Activated CD8-positive, alpha-beta T cell treated with anti-CD3 and anti-CD28 coated beads, Interleukin-2, amount 10 ng/mL, durations not matched to agents 7 days and 5 days (primary cell): ENCODE results near the gene PI4KA. TPM values are rescaled to one million over a fixed set of nuclear protein-coding genes. Genes with fewer than 3 reads are reported as not detected.

Source experiments
- ATAC-seq: fragments of 150-1000 bp; cut with Tn5 transposase; one replicate; pipeline ENCODE4 v1.10.0; 2021; ENCODE audit warnings: moderate library complexity
- CTCF ChIA-PET: fragments of 350-600 bp; sonication (Branson Sonifier 250); formaldehyde crosslinking; loops from one replicate; lab custom pipeline; 2021; ENCODE audit warnings: antibody characterized with exemption; lab: Charles Lee
- POLR2A ChIA-PET: fragments of 350-600 bp; sonication (Branson Sonifier 250); formaldehyde crosslinking; loops from one replicate; lab custom pipeline; 2021; ENCODE audit warnings: antibody characterized with exemption; lab: Charles Lee
- DNase-seq: peaks from one replicate; pipeline ENCODE4 v3.0.0-alpha.2; 2020
- H3K27ac Mint-ChIP-seq: one replicate; pipeline ENCODE4 v1.8.0; 2021; ENCODE audit warnings: mild to moderate bottlenecking, mixed read lengths
- H3K27me3 Mint-ChIP-seq: one replicate; pipeline ENCODE4 v1.8.0; 2021; ENCODE audit warnings: low read depth, mixed read lengths
- H3K36me3 Mint-ChIP-seq: one replicate; pipeline ENCODE4 v1.8.0; 2021; ENCODE audit warnings: low read depth, mixed read lengths
- H3K4me1 Mint-ChIP-seq: one replicate; pipeline ENCODE4 v1.8.0; 2021; ENCODE audit warnings: low read depth, mixed read lengths
- H3K4me3 Mint-ChIP-seq: one replicate; pipeline ENCODE4 v1.8.0; 2021; ENCODE audit warnings: mild to moderate bottlenecking, mixed read lengths
- H3K9me3 Mint-ChIP-seq: one replicate; pipeline ENCODE4 v1.8.0; 2022; ENCODE audit warnings: mixed read lengths; ENCODE audit not compliant: insufficient read depth
- total RNA-seq, 2 experiments: library from RNA; stranded (reverse); gene quantifications; one replicate each; pipeline ENCODE4 v1.2.3, GENCODE V29; 2021

Gene PI4KA
- total RNA-seq, 2 experiments from 2014 or later: 112 to 120 TPM

DNA sequence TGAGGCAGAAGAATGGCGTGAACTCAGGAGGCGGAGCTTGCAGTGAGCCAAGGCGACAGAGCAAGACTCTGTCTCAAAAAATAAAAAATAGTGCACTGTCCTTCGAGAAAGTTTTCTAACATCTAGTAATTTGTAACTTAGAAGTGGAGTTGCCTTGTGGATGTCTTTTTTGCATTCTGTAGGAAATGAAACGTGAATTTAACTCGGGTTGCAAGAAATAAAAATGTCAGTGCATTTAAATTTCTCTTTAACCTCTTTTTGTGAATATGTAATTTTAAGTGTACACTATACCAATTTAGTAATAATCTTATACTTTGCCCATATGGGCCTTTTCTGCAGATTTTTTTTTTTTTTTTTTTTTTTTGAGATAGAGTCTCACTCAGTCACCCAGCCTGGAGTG, 32.4 kb upstream of the PI4KA start:
- Mint-ChIP-seq H3K36me3 (peaks cover 23% of the 10 kb centered on the region), H3K4me3 (no peak overlapping the region), H3K27me3 (peaks cover 5% of the 10 kb centered on the region), H3K4me1 (no peaks in the 10 kb centered on the region), H3K9me3 (no peaks in the 10 kb centered on the region), H3K27ac (no peak overlapping the region)
- ATAC-seq (no peak), DNase-seq (no peak)
- ChIA-PET POLR2A (interaction anchor here (1.3 kb wide), 1 partner anchor 9 kb away, joined by 3 read pairs; no protein-coding TSS in a partner anchor), CTCF (interaction anchor here (1.5 kb wide), 1 partner anchor 43 kb away, joined by 3 read pairs; no protein-coding TSS in a partner anchor)

DNA sequence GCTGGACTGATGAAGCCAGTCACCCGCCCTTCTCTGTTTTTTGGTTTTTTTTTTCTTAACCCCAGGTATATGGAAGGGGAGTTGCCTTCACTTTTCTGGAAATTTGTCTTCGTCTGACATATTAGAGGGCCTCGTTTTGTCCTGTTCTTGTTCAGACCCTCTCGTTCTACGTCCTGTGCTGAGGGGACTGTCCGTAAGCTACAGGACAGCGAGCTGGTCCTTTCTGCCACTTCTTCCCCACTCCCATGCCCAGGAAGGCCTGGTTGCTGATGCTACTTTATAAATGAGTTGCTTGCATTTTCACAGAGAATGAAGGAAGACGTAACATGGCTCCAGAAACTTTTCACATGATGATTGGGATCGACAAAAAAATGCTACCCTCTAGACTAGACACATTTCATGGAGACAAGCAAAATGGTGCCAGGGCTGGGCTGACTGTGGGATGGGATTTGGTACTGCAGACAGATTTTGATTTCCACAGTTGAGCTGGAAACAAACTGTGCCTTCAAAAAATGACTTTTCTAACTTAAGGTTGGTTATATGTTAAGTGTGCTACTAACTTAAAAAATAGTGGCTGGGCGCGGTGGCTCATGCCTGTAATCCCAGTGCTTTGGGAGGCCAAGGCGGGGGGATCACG, 31.4 kb upstream of the PI4KA start:
- H3K4me1 Mint-ChIP-seq: no peaks in the 10 kb centered on the region
- no peak overlapping the region for H3K4me3 Mint-ChIP-seq
- ChIA-PET CTCF (no interaction called here), POLR2A (no interaction called here)
- H3K36me3 Mint-ChIP-seq: peaks cover 25% of the 10 kb centered on the region
- H3K27ac Mint-ChIP-seq: no peak overlapping the region
- H3K9me3 Mint-ChIP-seq: no peaks in the 10 kb centered on the region
- ATAC-seq (no peak), DNase-seq (no peak)
- peaks cover 2% of the 10 kb centered on the region for H3K27me3 Mint-ChIP-seq

DNA sequence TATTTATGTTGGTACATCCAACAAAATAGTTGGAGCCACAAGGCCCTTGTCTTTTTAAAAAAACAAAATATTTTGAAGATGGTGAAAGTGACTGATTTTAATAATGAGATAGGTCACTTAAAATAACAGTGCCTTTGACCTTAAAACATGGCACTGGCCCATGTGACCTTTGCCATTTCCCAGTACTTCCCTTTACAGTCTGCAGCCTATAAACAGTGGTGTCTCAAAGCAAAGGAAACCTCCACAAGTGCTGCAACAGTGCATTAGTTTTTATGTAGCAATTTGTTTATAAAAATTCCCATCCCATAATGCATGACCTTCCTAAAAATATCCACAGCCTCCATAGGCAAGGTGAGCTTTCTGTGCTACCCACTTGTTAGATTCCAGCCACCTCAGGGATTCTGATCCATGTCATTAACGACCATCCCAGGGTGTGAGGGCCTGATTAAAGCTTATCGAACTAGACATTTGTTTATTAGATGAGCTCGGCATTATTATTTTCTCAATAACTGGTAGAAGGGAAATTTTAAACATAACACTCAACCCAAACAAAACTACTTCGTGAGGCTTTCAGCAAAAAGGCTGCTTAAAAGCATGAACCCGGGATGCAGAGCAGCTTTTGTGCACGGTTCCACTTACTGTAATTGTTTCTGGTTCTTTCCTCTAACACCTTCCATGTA, 30.6 kb upstream of the PI4KA start:
- H3K9me3 Mint-ChIP-seq: no peaks in the 10 kb centered on the region
- H3K27me3 Mint-ChIP-seq: no peaks in the 10 kb centered on the region
- peaks cover 31% of the 10 kb centered on the region for H3K36me3 Mint-ChIP-seq
- no peak for ATAC-seq
- no peak for DNase-seq
- H3K27ac Mint-ChIP-seq: no peak overlapping the region
- no peaks in the 10 kb centered on the region for H3K4me1 Mint-ChIP-seq
- no peak overlapping the region for H3K4me3 Mint-ChIP-seq
- ChIA-PET CTCF (no interaction called here), POLR2A (no interaction called here)

DNA sequence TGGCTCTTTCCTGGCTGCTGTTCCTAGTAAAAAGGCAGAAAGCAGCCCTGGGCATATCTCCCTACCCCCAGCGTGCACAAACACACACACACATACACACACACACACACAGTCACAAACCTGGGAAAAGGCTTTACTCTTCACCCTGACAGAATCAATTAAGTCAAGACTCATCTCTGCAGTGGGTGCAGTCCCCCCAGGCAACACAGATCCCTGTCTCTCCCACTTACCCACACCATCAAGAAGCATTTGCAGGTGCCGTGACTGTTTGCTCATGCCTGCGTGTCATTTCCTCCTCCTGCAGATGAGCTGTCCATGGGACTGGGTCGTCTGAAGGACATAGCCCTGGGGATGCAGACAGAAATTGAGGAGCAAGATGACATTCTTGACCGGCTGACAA, 28.8 kb upstream of the PI4KA start:
- DNase-seq (no peak), ATAC-seq (no peak)
- H3K36me3 Mint-ChIP-seq: peaks cover 41% of the 10 kb centered on the region
- no peaks in the 10 kb centered on the region for H3K27me3 Mint-ChIP-seq
- no peak overlapping the region for H3K4me3 Mint-ChIP-seq
- ChIA-PET POLR2A (no interaction called here), CTCF (no interaction called here)
- H3K27ac Mint-ChIP-seq: no peak overlapping the region
- no peaks in the 10 kb centered on the region for H3K9me3 Mint-ChIP-seq
- H3K4me1 Mint-ChIP-seq: no peaks in the 10 kb centered on the region

DNA sequence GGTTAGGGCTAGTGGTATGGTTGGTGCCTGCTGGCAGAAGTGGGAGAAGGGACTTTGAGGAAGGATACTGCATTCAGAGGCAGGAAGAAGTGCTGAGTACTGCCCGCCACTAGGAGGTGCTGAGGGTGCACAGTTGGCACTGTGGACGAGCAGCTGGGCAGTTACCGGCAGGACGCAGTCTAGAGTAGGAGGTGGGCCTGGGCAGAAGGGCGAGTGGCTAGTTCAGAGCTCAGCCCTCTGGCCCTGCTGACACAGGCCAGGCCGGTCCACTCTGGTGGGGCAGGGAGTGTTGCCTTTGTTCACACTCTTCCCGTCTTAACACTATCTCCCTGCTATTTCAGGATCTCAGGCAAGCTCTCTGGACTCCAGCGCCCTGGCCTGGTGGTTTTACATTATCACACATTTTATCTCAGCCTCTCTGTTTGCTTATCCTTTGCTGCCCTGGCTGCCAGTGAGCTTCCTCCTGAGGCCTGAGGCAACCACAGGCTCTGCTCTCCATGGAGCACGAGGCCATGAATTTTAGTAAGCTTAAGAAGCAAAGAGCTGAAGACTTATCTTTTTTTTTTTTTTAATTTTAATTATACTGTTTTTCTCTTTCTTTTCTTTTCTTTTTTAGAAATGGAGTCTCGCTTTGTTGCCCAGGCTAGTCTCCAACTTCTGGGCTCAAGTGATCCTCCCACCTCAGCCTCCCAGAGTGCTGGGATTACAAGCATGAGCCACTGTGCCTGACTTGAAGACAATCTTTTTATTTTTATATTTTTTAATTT, 27.1 kb upstream of the PI4KA start:
- POLR2A ChIA-PET: no interaction called here
- peaks cover 46% of the 10 kb centered on the region for H3K36me3 Mint-ChIP-seq

DNA sequence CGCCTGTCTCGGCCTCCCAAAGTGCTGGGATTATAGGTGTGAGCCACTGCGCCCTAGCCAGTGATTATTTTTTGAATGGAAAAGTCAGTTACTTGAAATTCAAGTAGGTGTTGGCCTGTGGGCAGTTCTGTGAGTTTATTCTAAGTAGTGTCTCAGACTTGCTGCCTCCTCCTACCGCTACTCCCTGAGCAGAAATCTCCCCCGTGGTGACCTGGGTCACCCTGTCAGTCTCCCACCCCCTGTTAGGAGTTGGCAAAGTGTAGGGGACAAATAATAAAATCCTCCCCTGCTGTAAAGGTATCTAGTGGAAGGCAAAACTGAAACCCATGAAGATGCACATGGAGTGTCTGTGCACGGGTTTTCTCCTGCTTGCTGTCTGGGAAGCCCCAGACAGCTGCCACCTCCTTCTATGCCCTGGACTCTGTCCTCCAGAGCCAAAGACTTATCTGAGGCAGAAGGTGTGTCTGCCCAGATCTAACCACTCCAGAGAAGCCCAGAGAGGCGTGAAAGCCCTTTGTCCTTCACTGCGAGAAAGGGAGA, 26.5 kb upstream of the PI4KA start:
- POLR2A ChIA-PET: no interaction called here
- H3K36me3 Mint-ChIP-seq: peaks cover 47% of the 10 kb centered on the region
- DNase-seq (no peak), ATAC-seq (no peak)
- CTCF ChIA-PET: interaction anchor here (0.9 to 1.7 kb wide), 6 partner anchors 32 to 102 kb away, joined by 3 to 6 read pairs (median 4); partner anchors contain the start of gene CRKL
- no peaks in the 10 kb centered on the region for H3K9me3 Mint-ChIP-seq
- H3K27me3 Mint-ChIP-seq: no peaks in the 10 kb centered on the region
- H3K4me3 Mint-ChIP-seq: no peak overlapping the region
- peak overlapping the region; percentile 19 for H3K27ac Mint-ChIP-seq
- no peaks in the 10 kb centered on the region for H3K4me1 Mint-ChIP-seq

More for the DNA sequence above, 27.1 kb upstream of the PI4KA start:
- CTCF ChIA-PET: interaction anchor here (0.7 to 1.7 kb wide), 12 partner anchors 11 to 102 kb away, joined by 3 to 6 read pairs (median 4); partner anchors contain the start of gene CRKL
- peak overlapping the region; percentile 19 for H3K27ac Mint-ChIP-seq
- no peaks in the 10 kb centered on the region for H3K27me3 Mint-ChIP-seq
- no peak overlapping the region for H3K4me3 Mint-ChIP-seq
- ATAC-seq: peak; percentile 78
- H3K9me3 Mint-ChIP-seq: no peaks in the 10 kb centered on the region
- DNase-seq: peak; percentile 53
- H3K4me1 Mint-ChIP-seq: no peaks in the 10 kb centered on the region

DNA sequence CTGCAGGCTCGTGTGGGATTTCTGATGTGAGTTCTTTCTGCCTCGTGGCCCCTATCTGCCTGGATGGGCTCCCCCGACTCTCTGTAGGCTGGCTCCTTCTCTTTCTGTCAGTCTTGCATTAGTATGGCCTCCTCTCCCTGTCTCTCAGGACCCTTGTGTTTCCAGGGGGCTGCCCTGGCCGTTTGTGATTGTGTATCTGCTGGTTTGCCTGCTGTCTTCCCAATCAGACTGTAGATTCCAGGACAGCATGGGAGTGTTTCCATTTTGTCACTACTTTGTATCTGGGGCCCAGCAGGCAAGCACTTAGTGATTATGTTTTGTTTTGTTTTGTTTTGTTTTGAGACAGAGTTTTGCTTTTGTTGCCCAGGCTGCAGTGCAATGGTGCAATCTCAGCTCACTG, 25.8 kb upstream of the PI4KA start:
- peaks cover 44% of the 10 kb centered on the region for H3K36me3 Mint-ChIP-seq
- H3K4me1 Mint-ChIP-seq: no peaks in the 10 kb centered on the region
- no peak overlapping the region for H3K27ac Mint-ChIP-seq
- CTCF ChIA-PET: interaction anchor here (1.0 kb wide), 1 partner anchor 37 kb away, joined by 3 read pairs; no protein-coding TSS in a partner anchor
- POLR2A ChIA-PET: no interaction called here
- no peaks in the 10 kb centered on the region for H3K27me3 Mint-ChIP-seq
- no peak for DNase-seq
- no peak overlapping the region for H3K4me3 Mint-ChIP-seq
- H3K9me3 Mint-ChIP-seq: no peaks in the 10 kb centered on the region
- ATAC-seq: no peak

DNA sequence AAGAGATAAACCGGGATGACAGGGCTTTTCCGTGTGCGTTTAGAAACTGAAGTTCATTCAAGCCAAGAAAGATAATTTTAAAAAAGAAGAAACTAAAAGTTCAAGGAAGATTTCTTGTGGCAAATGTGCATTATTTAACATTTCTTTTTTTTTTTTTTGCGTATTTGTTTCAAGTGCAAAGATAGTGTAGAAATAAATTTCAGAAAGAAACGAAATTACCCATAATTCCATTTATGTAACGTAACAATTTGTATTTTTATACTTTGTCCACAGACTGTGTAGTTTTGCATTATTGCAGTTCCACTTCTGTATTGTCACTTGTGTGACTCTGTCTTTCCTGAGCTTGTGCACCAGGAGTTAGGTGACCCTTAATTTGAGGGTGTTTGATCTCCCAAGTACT, 24.2 kb upstream of the PI4KA start:
- Mint-ChIP-seq H3K4me1 (no peaks in the 10 kb centered on the region), H3K27me3 (no peaks in the 10 kb centered on the region), H3K9me3 (no peaks in the 10 kb centered on the region), H3K27ac (no peak overlapping the region), H3K4me3 (no peak overlapping the region), H3K36me3 (peaks cover 32% of the 10 kb centered on the region)
- ATAC-seq (no peak), DNase-seq (no peak)
- ChIA-PET CTCF (no interaction called here), POLR2A (no interaction called here)

DNA sequence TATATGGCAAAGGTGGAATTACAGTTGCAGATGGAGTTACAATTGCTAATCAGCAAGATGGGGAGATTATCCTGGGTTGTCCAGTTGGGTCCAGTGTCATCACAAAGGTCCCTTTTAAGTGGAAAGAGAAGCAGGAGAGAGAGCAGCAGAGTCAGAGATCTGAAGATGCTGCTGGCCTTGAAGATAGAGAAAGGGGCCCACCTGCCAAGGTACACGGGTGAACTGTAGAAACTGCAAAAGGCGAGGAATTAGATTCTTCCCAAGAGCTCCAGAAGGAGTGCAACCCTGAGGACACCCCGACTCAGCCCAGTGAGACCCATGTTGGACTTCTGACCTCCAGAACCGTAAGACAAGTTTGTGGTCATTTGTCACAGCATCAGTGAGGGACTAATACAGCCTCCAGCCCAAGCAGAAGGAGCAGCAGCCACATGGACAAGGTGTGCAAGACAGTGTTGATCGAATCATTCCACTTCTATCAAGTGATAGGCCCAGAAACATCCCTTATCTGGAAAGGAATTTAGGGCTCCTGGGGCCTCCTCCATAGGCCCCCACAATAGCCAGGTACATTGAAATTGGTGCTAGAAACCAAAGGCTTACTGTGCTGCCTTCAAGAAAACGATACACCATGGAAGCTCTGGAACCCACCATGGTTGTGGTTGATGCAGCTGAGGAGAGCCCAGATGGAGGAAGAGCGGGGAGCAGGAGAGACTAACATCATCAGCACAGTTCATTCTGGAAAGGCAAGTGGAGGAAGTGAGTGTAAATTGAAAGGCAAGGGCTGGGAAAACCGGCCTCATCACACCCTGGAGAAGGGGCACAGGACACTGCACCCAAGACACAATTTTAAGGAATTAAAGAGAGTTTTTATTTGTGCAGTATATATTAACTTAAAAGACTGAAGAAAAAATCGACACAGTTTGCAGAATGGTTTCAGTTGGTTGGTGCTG, 23.5 kb upstream of the PI4KA start:
- H3K9me3 Mint-ChIP-seq: no peaks in the 10 kb centered on the region
- no peaks in the 10 kb centered on the region for H3K4me1 Mint-ChIP-seq
- H3K4me3 Mint-ChIP-seq: no peak overlapping the region
- H3K36me3 Mint-ChIP-seq: peaks cover 29% of the 10 kb centered on the region
- H3K27me3 Mint-ChIP-seq: no peaks in the 10 kb centered on the region
- no peak for DNase-seq
- ATAC-seq: no peak
- no peak overlapping the region for H3K27ac Mint-ChIP-seq
- POLR2A ChIA-PET: no interaction called here
- CTCF ChIA-PET: interaction anchor here (1.5 kb wide), 1 partner anchor 35 kb away, joined by 3 read pairs; the partner anchor contains the start of gene CRKL

DNA sequence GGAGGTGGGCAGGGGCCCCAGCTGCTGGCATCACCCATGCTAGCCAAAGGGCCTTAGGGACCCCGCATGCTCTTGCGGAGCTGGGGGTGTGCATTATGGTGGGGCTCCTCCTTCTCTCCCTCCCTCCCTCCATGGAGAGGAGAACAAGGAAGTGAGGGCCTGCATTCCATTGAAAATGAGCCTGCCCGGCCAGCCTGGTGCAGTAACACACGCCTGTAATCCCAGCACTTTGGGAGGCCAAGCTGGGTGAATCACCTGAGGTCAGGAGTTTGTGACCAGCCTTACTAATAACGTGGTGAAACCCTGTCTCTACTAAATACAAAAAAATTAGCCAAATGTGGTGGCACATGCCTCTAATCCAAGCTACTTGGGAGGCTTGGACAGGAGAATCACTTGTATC, 22.6 kb upstream of the PI4KA start:
- H3K27me3 Mint-ChIP-seq: no peaks in the 10 kb centered on the region
- no peak overlapping the region for H3K4me3 Mint-ChIP-seq
- H3K36me3 Mint-ChIP-seq: peaks cover 29% of the 10 kb centered on the region
- no peaks in the 10 kb centered on the region for H3K4me1 Mint-ChIP-seq
- ChIA-PET POLR2A (no interaction called here), CTCF (interaction anchor here (1.1 to 1.5 kb wide), 2 partner anchors 13 to 36 kb away, joined by 3 read pairs; partner anchors contain the start of gene CRKL)
- DNase-seq (no peak), ATAC-seq (no peak)
- no peaks in the 10 kb centered on the region for H3K9me3 Mint-ChIP-seq
- no peak overlapping the region for H3K27ac Mint-ChIP-seq

DNA sequence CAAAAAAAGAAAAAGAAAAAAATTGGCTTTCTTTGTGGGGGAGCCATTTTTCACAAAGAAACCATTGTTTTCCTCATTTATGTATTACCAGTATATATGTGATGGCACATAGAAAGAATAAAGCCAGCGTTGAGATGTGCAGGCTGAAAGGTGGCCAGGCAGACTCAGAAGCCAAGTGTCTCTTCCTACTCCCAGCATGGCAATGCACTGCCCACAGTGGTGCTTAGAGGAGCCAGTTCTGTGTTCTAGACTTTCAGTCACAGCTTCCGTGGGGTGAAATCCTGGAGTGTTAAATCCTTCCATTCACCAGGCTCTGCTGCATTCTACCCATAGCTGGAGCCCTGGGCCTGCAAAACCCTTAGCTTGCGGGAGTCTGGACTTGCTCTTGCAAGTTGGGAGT, 19.1 kb upstream of the PI4KA start:
- no peak for DNase-seq
- Mint-ChIP-seq H3K4me1 (peaks cover 2% of the 10 kb centered on the region), H3K27me3 (no peaks in the 10 kb centered on the region), H3K36me3 (peaks cover 24% of the 10 kb centered on the region), H3K4me3 (no peak overlapping the region), H3K27ac (no peak overlapping the region), H3K9me3 (no peaks in the 10 kb centered on the region)
- ATAC-seq: no peak
- POLR2A ChIA-PET: no interaction called here
- CTCF ChIA-PET: no interaction called here
